Fibroblast of the conjunctiva (primary cell): ENCODE measurements around the gene CIDEA.

ENCODE experiments used
- DNase-seq: peaks from one replicate; pipeline ENCODE4 v3.0.0-alpha.2; 2010; ENCODE audit warnings: low read depth

CIDEA gene

DNA sequence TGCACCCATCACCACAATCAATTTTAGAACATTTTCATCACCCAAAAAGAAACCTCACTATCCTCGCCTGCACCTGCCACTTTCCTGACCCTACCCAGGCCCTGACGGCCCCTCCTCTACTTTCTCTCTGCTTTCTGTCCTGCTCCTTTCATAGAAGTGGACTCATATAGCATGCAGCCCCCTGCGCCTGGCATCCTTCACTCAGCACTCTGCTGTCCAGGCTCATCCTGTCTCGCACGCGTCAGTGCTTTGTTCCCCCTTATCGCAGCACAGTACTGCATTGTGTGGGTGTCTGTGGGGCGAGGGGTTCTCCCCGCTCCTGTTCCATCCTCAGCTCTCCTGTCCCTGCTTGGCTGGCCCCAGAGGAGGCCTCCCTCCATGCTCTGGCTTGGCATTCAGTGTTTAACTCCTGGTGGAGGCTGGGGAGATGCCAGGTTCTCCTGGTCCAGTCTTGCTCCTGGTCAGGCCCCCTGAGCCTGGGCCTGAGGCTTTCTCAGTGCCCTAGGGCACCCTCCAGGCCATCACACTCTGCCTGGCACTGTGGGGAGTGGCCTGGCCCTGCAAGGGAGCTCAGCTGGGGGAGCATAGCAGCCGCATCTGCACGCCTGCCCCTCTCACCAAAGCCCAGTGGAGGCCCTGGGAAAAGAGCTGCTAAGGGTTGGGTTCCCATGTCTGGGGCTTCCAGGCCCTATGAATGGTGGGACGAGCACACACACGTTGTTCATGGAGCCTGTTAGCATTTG, 47.3 kb downstream of the CIDEA start:
- no peak for DNase-seq

DNA sequence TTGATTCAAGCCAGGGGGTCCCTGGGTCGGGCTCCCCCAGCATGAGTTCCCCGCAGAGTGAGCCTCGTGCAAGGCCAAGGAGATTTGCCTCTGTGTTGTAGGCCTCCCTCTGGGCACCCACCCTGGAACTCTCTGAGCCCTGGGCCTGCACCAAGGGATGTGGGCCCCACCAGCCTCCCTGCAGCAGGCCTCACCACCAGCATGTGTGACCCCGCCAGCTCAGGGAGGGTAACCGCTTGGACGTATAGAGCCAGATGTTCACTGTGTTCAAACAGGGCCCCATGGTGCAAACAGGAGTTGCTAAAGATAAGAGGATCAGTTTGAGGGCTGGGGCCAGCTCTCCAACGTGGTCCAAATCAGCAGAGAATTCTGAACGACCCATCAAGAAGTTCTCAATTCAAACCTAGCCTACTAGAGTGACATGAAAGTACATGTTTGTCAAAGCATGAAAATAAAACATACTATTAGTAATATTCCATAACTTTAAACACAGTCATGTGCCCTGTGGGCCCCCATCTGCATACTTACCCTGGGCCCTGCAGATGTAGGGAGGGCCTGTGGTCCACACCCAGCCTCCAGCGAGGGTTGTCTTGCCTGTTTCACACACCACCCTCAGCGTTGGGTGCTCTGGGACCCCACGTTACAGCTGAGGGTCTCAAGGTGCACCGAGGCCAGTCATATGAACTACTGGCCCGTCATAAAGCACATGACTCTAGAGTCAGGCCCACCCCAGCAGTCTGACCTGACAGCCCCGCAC, 48.4 kb downstream of the CIDEA start:
- no peak for DNase-seq

DNA sequence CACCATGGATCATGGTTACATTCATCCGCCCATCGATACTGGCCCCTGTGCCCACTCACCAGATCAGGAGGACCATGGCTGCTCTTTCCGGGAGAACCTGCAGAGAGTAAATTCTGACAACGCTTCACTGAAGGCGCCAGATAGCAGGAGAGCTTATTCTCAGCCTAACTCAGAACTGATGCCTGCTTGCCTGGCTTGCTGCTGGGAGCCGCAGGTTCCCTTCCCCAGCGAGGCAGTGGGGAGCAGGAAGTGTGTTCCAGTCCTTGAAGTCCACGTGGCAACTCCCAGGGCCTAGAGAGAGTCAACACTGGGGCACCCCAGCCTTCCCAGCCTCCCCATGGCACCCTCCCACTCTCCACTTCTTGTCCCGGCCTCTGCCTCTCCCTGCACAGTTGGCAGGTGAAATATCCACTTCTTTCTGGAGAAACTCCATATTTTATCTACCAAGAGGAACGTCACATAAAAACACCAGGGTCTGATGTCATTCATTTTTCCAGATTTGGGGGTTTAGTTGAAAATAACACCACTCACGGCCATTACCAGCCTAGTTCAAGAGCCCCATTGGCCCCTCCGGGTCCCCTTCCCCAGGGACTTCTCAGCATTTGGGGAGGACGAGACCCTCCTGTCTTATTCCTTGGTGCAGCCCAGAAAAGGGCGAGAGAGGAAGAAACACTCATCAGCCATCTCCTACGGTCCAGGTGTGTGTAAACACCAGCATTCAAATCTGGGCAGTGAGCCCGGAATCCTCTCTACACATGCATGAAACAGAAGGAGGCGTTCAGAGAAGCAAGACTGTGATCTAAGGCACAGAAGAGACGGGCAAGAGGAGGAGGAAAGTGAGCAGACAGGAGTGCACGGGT, 50.4 kb downstream of the CIDEA start:
- no peak for DNase-seq

DNA sequence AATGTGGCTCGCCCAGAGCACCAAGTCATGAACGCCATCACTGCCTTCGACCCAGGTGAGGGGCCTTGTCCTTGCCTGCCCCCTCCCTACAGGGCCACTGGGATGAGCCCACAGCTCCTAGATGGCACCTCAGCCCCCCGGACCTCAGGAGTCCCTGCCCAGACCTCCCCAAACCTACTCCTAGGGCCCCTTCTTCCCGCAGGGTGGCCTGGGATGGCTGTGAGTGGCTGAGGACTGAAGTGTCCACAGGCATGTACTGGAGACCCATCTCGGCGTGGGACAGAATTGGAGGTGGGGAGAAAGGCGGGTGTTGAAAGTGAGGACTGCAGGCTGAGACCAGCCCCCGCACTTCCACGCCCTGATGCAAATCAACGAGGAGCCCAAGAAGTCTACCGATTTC, 51.0 kb downstream of the CIDEA start:
- no peak for DNase-seq

DNA sequence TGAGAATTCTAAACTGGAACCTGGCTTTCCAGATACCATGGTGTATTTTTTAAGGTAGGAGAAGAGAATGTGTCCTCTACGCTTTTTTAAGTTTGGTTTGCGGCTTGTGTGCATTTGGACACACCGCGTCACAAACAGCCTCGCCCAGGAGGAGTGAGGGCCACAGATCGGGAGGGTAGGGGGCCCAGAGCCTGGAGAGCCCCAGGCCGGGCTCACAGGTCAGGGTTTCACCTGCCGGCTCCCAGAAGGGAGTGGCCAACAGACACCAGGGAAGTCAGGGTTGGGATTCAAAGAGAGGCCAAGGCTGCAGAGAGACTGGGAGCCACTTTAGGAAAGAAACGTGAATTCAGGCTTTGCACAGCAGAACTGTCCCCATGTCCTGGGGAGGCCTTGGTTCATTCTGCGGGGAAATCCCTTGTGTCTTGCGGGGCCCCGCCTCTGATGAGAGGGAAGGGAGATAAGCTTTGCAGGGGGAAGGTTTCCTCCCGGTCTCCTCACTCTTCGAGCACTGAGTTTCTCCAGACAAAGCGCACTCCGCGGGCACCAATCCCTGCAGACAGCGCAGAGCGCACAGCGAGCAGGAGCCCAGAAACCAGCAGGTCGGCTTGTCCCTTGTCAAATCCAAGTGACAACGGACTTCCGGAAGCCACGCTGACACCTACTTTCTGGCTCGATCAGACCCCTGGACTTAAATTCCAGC, 51.9 kb downstream of the CIDEA start:
- DNase-seq: no peak

DNA sequence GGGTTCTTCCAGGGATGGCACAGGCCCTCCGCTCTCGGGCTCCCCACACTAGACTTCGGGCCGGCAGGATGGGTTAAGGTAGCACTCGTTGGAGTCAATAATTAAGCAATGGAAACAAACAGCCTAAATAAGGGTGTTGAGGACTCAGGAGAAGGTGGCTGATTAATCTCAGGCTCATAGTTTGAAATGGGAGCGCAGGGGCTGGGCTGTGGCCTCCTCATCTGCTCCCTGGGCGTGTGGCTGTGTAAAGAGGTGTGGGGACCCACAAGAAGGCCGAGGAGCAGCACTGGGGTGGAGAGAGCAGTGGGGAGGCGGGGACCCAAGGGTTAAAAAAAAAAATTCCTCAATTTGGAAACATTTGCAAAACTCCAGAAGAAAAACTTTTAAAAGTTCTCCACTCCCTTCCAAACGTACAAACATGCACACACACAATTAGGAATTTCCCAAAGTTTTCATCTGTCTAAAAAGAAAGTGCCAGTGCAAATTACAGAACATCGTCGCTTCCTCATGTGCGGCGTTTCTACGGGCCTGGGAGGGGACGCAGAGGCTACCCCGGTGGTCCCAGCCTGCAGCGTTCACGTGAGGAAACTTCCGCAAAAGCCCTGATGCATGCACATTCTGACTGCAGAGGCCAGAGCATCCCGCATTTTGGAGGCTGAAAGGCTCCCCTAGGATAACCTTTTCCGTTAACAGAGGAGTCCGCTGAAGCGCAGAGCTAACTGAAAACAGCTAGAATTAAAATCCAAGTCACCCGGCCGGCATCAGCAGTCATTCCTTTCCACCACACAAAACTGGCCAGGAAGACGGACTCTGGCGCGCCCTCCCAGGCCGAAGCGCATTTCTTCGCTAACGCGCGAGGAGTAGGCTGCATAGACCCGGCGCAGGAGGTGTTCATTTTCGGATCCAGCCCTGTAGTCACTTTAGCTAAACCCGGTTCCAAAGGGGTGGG, 52.9 kb downstream of the CIDEA start:
- DNase-seq: peak; percentile 30

DNA sequence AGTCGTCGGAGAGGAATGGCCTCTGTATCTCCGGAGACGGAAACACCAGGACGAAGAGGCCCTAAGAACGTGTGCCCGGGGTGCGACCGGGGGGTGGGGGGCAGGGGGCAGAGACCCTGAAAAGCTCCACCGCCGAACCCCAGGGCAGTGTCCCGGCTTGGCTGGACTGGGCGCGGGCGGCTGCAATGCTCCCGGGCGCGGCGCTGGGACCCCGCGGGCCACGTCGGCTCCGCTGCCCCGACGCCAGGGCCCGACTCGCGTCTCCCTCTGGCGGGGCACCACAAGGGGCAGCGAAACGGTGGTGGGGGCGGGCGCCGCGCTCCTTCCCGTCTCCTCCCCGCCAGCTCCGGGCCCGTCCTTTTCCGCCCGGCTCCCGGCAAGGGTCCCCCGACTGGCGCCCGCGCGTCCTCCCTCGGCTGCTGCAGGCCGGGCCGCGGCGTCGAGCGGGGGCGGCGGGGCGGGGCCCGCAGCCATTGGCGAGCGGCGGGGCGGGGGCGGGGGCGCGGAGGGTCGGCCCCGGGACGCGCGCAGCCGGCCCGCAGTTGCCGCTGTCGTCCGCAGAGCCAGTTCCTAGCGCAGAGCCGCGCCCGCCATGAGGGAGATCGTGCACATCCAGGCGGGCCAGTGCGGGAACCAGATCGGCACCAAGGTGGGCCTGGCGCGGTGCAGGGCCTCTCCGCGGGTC, 53.7 kb downstream of the CIDEA start, which contains the start of gene TUBB6:
Gene TUBB6, plus strand, starts transcription at position 541 of the 685 bp plus-strand sequence. Its CDS starts 52 bp downstream, at position 593.
- DNase-seq: peak; percentile 65

DNA sequence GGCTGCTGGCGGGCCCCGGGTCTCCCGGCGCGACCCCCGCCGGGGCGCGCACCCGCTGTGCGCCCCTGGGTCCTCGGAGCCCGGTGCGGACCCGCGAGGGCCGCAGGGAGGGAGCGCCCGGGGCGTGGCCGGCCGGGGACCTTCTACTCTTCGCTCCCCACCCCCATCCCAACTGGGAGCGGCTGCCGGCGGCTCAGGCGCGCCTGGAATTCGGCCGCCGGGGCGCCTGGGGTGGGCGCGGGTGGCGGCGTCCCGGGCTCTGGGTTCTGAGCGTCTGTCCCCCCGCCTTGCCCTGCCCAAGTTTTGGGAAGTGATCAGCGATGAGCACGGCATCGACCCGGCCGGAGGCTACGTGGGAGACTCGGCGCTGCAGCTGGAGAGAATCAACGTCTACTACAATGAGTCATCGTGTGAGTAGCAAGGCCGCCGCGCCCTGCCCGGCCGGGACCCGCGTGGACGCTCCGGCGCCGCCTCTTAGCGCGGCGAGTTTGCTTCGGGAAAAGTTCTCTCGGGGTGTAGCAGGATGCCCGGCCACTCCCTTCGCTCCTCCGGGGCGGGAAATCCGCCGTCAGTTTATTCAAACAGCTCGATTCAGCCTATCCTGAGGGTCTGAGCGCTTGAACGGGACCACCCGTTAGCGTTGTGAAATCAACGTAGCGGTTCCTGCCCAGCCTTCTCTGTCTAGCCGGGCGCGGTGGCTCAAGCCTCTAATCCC, 54.4 kb downstream of the CIDEA start:
- DNase-seq: peak; percentile 85

DNA sequence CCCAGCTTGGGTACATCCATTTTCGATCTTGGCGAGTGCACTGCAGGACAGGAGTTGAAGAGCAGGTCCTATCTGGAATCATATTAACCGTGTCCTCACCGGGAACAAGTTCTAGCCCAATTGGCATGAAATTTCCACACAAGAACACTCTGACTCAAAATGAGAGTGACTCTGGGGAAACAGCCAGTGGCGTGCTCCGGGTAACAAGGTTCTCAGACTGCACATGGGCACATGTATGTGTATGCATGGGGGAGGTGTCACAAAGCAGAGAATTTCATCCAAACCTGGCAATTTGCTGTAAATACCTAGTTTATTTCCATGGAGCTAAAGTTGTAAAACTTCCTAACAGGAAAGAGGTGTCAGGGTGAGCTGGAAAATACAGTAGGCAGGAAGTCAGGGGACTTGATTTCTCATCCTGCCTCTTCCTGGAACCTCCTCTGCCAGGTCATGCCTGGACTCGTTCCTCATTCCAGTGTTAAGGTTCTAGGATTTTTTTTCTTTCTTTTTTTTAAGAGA, 55.6 kb downstream of the CIDEA start:
- DNase-seq: no peak

DNA sequence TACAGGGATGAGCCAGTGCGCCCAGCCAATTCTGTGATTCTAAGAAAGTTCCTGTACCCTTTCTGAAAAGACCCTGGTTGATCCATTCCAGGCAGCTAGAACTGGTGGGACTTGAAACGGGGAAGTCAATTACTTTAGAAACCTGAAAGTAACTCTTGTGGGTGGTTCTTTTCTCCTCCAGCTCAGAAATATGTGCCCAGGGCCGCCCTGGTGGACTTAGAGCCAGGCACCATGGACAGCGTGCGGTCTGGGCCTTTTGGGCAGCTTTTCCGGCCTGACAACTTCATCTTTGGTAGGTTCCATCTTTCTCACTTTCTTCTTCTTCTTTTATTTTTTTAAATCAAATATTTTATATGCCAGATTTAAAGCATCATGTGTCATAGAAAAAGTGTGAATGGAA, 56.6 kb downstream of the CIDEA start:
- DNase-seq: no peak

DNA sequence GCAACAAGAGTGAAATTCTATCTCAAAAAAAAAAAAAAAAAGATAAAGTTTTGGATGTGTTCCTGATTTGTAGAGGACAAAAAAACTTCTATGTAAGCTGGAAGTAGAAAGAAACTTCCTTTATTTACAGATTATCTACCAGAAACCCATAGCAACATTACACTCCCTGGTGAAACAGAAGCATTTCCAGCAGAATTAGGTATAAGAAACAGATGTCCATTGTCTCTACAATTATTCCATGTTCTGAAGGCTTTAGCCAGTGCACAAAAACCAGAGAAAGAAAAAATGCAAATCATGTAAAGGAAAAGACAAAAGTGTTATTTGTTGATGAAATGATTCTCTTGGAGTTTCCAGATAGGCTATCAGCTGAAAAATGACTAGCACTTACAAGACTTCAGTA, 58.8 kb downstream of the CIDEA start:
- DNase-seq: peak; percentile 21

DNA sequence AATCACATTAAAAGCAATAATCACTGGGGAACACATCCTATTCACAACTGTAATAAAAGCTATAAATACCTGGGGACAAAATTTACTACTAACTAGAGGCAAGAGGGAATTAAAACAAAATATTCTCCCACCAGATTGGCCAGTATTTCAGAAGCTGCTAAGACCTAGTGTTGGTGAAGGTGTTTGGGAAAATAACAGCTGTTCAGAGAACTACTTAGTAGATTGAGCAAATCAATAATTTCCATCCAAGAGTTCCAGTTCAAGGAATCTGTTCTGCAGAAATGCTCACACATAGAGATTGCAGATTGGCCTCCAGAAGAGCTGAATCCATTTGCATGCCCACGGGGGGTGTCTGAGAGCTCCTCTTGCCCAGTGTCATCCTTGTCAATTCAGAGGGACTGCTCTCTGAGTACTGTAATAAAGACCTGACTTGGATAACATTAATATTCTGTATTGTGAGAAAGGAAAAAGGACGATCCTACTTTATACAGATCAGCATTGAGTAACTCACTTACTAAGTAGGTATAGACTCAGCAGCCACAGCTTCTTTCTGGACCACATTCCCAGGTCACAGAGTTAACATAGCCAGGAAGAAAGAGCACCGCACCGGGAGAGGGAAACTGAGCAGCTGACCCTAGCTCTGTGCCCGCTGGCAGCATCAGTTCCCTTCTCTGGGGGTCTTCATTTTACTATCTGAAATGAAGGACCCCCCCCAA, 59.5 kb downstream of the CIDEA start:
- DNase-seq: no peak

DNA sequence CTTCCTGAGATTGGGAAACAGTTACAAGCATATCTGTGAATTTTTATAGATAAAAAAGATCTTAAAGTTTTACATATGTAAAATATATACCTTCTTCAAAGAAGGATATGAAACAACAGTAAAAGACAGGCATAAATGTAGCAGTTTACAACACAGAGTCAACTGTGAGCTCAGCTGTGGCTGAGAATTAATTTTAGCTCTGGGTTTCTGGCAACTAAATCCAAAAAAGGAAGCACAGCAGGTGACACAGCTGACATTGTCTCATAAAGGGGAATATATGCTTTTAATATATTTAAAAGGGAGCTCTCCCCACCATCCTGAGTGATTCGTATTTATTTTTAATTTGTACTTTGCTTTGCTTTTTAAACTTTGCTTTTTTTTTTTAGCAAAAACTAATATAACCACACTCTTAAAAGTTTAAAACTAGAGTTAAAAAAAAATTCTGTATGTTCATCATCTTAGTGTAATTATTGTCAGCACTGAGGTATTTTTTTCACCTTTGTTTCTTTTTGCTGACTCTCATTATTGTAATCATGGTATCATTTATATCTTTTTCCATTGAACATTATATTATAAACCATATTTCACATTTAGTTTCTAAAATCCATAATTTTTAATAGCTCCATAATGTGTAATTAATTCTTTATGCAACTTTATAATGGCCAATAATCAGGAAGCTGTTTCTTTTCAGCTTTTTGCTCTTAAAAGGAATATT, 60.6 kb downstream of the CIDEA start:
- DNase-seq: no peak

DNA sequence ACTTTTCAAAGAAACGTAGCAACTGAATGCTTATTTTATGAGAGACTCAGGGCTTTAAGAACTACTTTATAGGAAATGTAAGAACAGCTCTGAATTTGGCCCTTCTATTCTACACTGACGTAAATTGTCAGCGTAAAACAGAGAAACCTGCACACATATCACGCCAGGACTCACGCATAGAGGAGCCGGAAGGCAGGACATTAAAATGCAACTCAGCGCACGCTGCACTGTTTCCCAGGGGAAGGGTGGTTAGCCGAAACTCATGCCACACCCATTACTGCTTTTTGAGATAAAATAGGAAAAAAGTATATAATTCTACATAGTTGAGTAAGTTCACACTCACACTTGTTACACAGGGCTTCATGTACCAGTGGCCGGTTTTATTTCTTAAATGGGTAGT, 61.3 kb downstream of the CIDEA start:
- no peak for DNase-seq

DNA sequence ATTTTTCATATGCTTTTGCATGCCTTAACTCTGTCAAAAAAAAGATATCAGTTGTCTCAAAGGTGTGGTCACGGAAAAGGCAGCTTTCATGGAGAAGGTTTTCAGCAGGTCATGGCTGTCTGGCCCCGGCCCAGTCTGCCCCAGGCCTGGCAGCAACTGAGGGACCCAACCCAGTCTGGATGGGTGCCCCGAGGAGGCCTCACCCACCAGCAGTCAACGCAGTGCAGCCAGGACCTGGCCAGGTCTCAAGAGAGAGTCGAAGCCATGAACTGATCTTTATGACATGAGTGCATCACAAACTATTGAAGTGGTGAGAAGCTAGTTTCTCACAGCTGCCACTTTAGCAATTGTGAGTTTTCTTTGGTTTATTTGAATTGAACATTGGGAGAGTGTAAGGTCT, 61.8 kb downstream of the CIDEA start:
- DNase-seq: no peak

DNA sequence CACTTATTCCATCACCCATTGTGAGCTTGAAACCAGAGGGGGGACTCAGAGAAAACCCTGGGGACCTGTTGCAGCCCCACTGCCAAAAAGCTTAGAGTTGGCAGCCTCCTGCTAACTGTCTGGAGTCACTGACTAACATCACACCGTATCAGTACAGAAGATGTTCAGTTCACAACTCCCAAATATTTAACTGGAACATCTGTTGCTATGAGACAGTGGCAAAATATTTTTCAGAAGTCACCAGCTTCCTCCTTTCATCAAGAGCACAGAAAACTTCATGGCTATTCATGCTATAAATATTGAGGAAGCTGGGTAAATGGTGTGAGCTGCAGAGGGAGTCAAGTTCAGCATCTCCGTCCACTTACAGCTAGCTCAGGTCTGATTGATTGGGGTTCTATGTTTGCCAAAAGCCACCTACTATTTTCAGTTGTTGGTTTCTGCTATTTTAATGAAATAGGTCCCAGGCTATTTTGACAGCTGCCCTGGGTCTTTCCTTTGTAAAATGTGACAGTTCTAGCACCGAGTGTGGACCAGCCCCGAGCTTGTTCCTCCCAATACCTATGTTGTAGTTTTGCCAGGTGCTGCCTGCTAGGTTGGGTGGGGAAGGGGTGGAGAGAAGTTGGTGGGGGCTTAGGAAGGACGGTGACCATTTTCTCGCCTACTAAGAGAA, 63.6 kb downstream of the CIDEA start:
- DNase-seq: no peak

DNA sequence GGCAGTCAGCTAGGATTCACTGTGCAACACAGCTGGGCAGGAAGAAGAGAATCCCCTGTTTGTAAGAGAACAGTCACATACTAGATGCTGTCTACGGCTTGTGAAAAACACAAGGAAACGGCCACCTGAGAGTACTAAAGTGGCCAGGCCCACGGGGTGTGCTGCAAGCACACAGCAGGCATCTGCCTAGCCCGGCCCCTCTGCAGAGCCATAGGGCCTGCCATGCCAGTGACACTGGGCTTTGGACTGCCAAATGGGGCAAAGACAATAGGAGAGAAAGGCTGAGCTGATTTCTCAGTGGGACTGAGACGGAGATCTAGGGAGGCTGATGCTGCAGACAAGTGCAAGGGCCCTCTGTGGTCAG, 64.2 kb downstream of the CIDEA start:
- no peak for DNase-seq

DNA sequence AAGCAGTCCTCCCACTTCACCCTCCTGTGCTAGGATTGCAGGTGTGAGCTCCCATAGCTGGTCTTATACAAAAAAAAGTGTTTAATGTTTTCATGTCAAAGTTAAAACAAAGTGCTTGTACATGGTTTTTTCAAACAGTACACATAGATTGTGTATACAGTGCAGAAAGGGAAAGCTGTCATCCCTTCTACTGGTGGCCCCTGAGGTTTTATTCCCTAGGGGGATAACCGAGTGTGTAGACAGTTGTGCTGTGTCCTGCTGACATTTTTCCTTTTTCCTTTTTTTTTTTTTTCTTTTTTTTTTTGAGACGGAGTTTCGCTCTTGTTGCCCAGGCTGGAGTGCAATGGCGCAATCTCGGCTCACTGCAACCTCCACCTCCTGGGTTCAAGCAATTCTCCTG, 64.7 kb downstream of the CIDEA start:
- no peak for DNase-seq
